Measurements from ENCODE around the gene POP4.

DNA sequence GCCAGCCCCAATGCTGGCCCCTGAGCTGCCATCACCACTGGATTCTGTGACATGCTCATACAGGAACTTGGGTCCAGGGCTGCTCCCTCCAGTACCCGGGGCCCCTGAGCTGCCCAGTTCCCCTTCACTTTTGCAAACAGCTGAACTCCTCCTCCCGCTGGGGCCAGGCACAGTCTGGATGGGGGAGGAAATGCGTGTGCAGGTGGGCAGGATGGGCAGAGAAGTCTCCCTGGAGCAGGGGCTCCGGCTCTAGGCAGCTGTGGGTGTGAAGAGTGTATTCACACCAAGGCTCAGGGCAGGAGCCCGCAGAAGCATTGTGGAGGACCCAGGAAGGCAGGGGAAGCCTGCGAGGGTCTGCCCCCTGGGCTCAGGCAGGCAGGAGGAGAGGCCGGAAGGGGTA lies 12.4 kb downstream of the POP4 start:
- TF ChIP-seq ZFP1 (CRISPR knock-in tag; IDR thresholded peaks at IDR 0.05) (no peak), IRF9 (tag; IDR thresholded peaks at IDR 0.05) (no peak), NRF1 (conservative IDR thresholded peaks at IDR 0.05 in 1 of 2, IDR thresholded peaks at IDR 0.05 in 1 of 2) (no peak), ZFP36 (IDR thresholded peaks at IDR 0.05; ENCODE audit: low read depth, low read length, partially characterized antibody) (no peak), TEAD4 (IDR thresholded peaks at IDR 0.05; ENCODE audit: low read length) (no peak), TEAD4 (CRISPR knock-in tag; IDR thresholded peaks at IDR 0.05; ENCODE audit: borderline replicate concordance) (no peak), HNRNPUL1 (IDR thresholded peaks at IDR 0.05; ENCODE audit: low read length) (no peak), TEAD2 (tag; IDR thresholded peaks at IDR 0.05) (no peak), ARID4B (CRISPR knock-in tag; IDR thresholded peaks at IDR 0.05) (no peak), HDAC2 (IDR thresholded peaks at IDR 0.05) (no peak), TARDBP (IDR thresholded peaks at IDR 0.05) (no peak), MAX (CRISPR knock-in tag; IDR thresholded peaks at IDR 0.05) (no peak)

Data from K562 (cell line).